Psoas muscle (tissue), 8 donors: Measurements from ENCODE around the gene CELF6. TPM values are rescaled to one million over a fixed set of nuclear protein-coding genes. Genes with fewer than 3 reads are reported as not detected.

Experiments
- ATAC-seq, 4 donors: fragments of 200-7000 bp; cut with Tn5 transposase; one replicate each; pipeline ENCODE4 v1.9.1; 2020; ENCODE audit warnings: moderate library complexity in 3 of 4, mild to moderate bottlenecking in 2 of 4
- DNase-seq, 2 donors: peaks; one replicate each; pipeline ENCODE4 v3.0.0-alpha.2; 2020
- H3K27ac ChIP-seq: fragments of 200-600 bp; one replicate; pipeline ENCODE4 v1.8.0; 2022
- H3K27me3 ChIP-seq, 3 donors: fragments of 200-600 bp in 1 of 3; one replicate each; pipeline versions ENCODE4 v1.6.1 to v1.8.0; 2013 to 2022; ENCODE audit warnings: low read length in 2 of 3, mild to moderate bottlenecking in 2 of 3, moderate library complexity in 1 of 3; ENCODE audit not compliant: insufficient read depth in 3 of 3
- H3K36me3 ChIP-seq, 2 donors: fragments of 200-600 bp in 1 of 2; one replicate each; pipeline versions ENCODE4 v1.6.1 to v1.8.0; 2013 to 2022; ENCODE audit warnings: low read depth in 1 of 2, mild to moderate bottlenecking in 1 of 2, moderate library complexity in 1 of 2; ENCODE audit not compliant: insufficient read depth in 1 of 2
- H3K4me1 ChIP-seq: fragments of 200-600 bp; one replicate; pipeline ENCODE4 v1.8.0; 2022
- H3K4me3 ChIP-seq: fragments of 200-600 bp; one replicate; pipeline ENCODE4 v1.8.0; 2022; ENCODE audit warnings: mild to moderate bottlenecking
- H3K9me3 ChIP-seq: fragments of 200-600 bp; one replicate; pipeline ENCODE4 v1.8.0; 2022
- WGBS, 3 donors: extraction: QIAGEN DNeasy Blood & Tissue Kit; methylation state at CpG; one replicate each; pipeline versions ENCODE4 v1.1.6 to v1.1.7; 2013; 5-methylcytosine and 5-hydroxymethylcytosine counted together
- intact Hi-C, 2 donors: fragments of 100-400 bp; cut with DNase I; formaldehyde crosslinking; loops; one replicate each; pipeline versions ENCODE4 v1.11.0 to v1.14.2; 2022
- polyA plus RNA-seq, 3 donors: library from polyadenylated mRNA; stranded (reverse); fragments of 200-250 nt; gene quantifications; one replicate each; pipeline ENCODE4 v1.2.3, GENCODE V29; 2013
- total RNA-seq, 4 donors: library from RNA; stranded (reverse); fragmentation: NEBNext Ultra II Directional in 2 of 4; extraction: Animal tissue kit (Norgen Biotek cat#: 25700) in 2 of 4; gene quantifications; one replicate each; pipeline versions ENCODE4 v1.2.1 to v1.2.4, GENCODE V29; 2021 to 2023
- TF ChIP-seq, protein P1 (sequence below): fragments of 200-600 bp; IDR thresholded peaks from one replicate; pipeline ENCODE4 v1.8.0; 2022; ENCODE audit warnings: antibody characterized with exemption
- donor health status: healthy with polysubstance abuse.
- donor health status: DM: no; HTN: no; CAD: no; lungs with moderate emphysema.
- donor health status: Bipolar disorder and iron deficiency.
- donor health status: healthy.
- donor health status: DM: yes; HTN: yes; CAD: no.
- donor health status: DM: no; HTN: no; CAD: no.
- donor health status: DM: no; HTN: no; CAD: no.
- donor health status: DM: yes; HTN: yes; CAD: no.

Gene CELF6
- total and polyA plus RNA-seq, 7 donors = 0.13 to 0.81 (median 0.20) TPM

DNA sequence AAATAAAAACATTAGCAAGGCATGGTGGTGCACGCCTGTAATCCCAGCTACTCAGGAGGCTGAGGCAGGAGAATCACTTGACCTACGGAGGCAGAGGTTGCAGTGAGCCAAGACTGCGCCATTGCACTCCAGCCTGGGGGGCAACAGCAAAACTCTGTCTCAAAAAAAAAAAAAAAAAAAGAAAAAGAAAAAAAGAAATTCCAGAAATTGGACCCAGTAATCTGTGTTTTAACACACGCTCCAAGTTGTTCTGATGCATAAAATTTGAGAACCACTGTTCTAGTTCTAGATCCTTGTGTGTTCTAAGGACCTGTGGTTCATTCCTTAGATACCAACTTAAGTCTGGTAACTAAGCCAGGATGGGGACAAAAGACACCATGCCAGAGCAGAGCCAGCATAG lies 50.2 kb downstream of the CELF6 start:
- WGBS, 3 donors = 88 to 91% (median 89%) methylated on average over 4 of the region's 4 CpGs

GRCh38 chr15:72265031-72265430 lies 54.9 kb downstream of the CELF6 start:
- WGBS, 3 donors = 90 to 96% (median 95%) methylated on average over 5 of the region's 5 CpGs
- no peaks in the 10 kb centered on the region for H3K9me3 ChIP-seq
- TF ChIP-seq, protein P1, sequence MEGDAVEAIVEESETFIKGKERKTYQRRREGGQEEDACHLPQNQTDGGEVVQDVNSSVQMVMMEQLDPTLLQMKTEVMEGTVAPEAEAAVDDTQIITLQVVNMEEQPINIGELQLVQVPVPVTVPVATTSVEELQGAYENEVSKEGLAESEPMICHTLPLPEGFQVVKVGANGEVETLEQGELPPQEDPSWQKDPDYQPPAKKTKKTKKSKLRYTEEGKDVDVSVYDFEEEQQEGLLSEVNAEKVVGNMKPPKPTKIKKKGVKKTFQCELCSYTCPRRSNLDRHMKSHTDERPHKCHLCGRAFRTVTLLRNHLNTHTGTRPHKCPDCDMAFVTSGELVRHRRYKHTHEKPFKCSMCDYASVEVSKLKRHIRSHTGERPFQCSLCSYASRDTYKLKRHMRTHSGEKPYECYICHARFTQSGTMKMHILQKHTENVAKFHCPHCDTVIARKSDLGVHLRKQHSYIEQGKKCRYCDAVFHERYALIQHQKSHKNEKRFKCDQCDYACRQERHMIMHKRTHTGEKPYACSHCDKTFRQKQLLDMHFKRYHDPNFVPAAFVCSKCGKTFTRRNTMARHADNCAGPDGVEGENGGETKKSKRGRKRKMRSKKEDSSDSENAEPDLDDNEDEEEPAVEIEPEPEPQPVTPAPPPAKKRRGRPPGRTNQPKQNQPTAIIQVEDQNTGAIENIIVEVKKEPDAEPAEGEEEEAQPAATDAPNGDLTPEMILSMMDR = no peak
- intact Hi-C loops = no loop called here
- ATAC-seq = no peak
- no peak for DNase-seq
- H3K27me3 ChIP-seq = no peaks in the 10 kb centered on the region
- H3K36me3 ChIP-seq = peaks cover 45 to 100% of the 10 kb centered on the region in 2 donors
- H3K4me1 ChIP-seq = no peaks in the 10 kb centered on the region
- H3K27ac ChIP-seq = no peak overlapping the region
- H3K4me3 ChIP-seq = no peak overlapping the region

More for the DNA sequence above, 50.2 kb downstream of the CELF6 start:
- no peak overlapping the region for H3K27ac ChIP-seq
- intact Hi-C loops = loop anchor here (5.0 kb wide), 4 partner anchors 37 to 203 kb away; partner anchors contain the start of genes ARIH1 (in 1 of the 2), MYO9A (in 1 of the 2), PKM (in 1 of the 2) and SENP8 (in 1 of the 2)
- no peak overlapping the region for H3K4me3 ChIP-seq
- ATAC-seq (no peak), DNase-seq (no peak)
- TF ChIP-seq, protein P1 = no peak
- H3K9me3 ChIP-seq = no peaks in the 10 kb centered on the region
- H3K27me3 ChIP-seq = no peaks in the 10 kb centered on the region
- H3K36me3 ChIP-seq = peaks cover 18 to 60% of the 10 kb centered on the region in 2 donors
- peaks cover 23% of the 10 kb centered on the region for H3K4me1 ChIP-seq

DNA sequence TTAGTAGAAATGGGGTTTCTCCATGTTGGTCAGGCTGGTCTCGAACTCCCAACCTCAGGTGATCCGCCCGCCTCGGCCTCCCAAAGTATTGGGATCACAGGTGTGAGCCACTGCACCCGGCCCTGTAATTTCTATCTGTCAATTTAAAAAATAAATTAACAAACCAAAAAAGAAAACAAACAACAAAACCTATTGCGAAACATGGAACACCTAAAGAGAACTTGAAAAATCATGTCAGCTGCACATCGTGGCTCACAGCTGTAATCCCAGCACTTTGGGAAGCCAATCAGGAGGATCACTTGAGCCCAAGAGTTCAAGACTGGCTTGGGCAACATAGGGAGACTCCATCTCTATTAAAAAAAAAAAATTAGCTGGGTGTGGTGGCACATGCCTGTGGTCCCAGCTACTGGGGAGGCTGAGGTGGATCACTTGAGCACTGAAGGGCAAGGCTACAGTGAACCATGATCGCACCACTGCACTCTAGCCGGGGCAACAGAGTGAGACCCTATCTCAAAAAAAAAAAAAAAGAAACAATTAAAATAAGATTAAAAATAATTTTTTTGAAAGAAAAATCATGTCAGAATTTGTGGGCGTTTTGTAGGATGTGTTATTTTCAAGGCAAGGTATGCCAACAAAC lies 67.2 kb downstream of the CELF6 start:
- TF ChIP-seq, protein P1 = no peak
- Histone ChIP-seq H3K4me3 (no peak overlapping the region), H3K4me1 (no peaks in the 10 kb centered on the region), H3K9me3 (no peaks in the 10 kb centered on the region), H3K36me3 (peaks cover 22 to 100% of the 10 kb centered on the region in 2 donors), H3K27ac (no peak overlapping the region), H3K27me3 (no peaks in the 10 kb centered on the region)
- intact Hi-C loops = no loop called here
- WGBS, 3 donors = 93 to 95% (median 93%) methylated on average over 10 of the region's 10 CpGs
- ATAC-seq = no peak
- no peak for DNase-seq

DNA sequence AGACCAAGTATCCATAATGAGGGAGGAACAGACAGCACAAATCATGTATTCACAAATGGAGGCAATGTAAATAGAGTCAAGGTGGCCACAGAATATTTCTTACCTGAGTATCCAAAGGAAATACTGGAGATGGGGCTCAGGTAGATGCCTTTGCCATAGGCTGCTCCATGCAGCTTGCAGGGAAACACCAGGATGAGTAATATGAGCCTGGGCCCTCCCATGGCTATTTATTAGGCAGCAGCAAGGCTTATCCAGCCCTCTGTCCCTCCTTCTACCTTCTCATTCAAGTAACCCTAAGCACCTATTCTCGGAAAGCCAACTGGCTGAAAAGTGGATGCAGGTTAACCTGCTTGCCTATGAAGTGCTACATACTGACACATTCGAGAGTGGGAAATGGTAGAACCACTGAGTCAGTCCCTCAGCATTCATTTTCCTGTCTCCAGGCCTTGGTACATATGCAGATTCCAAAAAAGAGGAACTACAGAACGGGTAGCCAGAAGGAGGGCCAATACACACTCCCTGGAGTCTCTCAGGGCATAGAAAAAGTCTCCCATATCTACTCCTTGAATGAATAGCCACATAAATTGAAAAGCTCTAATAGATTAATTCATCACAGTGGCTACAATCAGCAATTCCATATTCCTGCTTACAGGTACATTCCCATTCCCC lies 70.7 kb downstream of the CELF6 start:
- Histone ChIP-seq H3K4me1 (no peaks in the 10 kb centered on the region), H3K36me3 (peaks cover 18 to 100% of the 10 kb centered on the region in 2 donors), H3K4me3 (no peak overlapping the region), H3K27me3 (no peaks in the 10 kb centered on the region), H3K9me3 (no peaks in the 10 kb centered on the region), H3K27ac (no peak overlapping the region)
- intact Hi-C loops = no loop called here
- TF ChIP-seq, protein P1 = no peak
- no peak for DNase-seq
- WGBS, 3 donors = 82 to 90% (median 88%) methylated on average over 3 of the region's 3 CpGs
- ATAC-seq = no peak
